Brain microvascular endothelial cell (primary cell): ENCODE results near the gene TMEM131L.
A peak's percentile ranks its signal among the peaks of the same experiment; 100 is the strongest.

Experiments
- DNase-seq: peaks from one replicate; pipeline ENCODE4 v3.0.0-alpha.2; 2020
- H3K27ac ChIP-seq: fragments of 250-450 bp; sonication (Bioruptor Pico); 2 replicates; pipeline ENCODE4 v1.5.1; 2020; ENCODE audit warnings: mild to moderate bottlenecking, moderate library complexity
- H3K27me3 ChIP-seq: fragments of 250-450 bp; sonication (Bioruptor Pico); replicated peaks from 2 replicates; pipeline ENCODE4 v1.5.1; 2020; ENCODE audit warnings: mild to moderate bottlenecking
- H3K36me3 ChIP-seq: fragments of 250-450 bp; sonication (Bioruptor Pico); replicated peaks from 2 replicates; pipeline ENCODE4 v1.5.1; 2020; ENCODE audit warnings: mild to moderate bottlenecking
- H3K4me3 ChIP-seq: 2 replicates; pipeline ENCODE4 v1.5.1; 2011; ENCODE audit warnings: low read depth, mild to moderate bottlenecking, control low read depth, low read length, moderate library complexity
- in situ Hi-C: cut with HindIII; loops from 2 replicates; pipeline ENCODE4 v1.10.0; 2017; ENCODE audit warnings: low sequenced_read_pairs, low pct_ligation_motif_present
- TF ChIP-seq, protein P1 (sequence below): IDR thresholded peaks from 2 replicates; pipeline ENCODE4 v1.5.1; 2011; ENCODE audit warnings: low read depth, mild to moderate bottlenecking, moderate library complexity, low read length, control low read depth, inconsistent platforms; ENCODE audit errors: missing control alignments

TMEM131L gene

DNA sequence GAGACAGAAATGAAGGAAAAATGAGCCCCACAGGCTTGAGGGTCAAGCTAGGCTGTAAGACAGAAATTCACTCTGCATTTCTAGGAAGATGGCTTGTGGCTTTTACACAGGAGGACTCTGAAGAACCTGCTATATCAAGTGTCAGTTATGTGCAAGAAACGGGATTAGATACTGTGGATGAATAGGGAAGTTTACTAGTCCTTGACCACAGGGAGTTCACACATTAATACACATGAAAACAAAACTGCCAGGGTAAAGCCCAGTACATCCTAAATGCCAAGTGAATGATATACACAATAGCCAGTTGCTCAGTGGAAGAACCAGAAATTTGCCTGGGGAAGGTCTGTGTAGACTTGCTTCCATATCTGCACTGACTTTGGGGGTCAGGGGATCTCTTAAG is 53.5 kb downstream of the TMEM131L start:
- Histone ChIP-seq H3K36me3 (no peaks in the 10 kb centered on the region), H3K4me3 (no peak overlapping the region), H3K27me3 (no peaks in the 10 kb centered on the region), H3K27ac (peak overlapping the region; percentile 2)
- DNase-seq = no peak
- TF ChIP-seq, protein P1, sequence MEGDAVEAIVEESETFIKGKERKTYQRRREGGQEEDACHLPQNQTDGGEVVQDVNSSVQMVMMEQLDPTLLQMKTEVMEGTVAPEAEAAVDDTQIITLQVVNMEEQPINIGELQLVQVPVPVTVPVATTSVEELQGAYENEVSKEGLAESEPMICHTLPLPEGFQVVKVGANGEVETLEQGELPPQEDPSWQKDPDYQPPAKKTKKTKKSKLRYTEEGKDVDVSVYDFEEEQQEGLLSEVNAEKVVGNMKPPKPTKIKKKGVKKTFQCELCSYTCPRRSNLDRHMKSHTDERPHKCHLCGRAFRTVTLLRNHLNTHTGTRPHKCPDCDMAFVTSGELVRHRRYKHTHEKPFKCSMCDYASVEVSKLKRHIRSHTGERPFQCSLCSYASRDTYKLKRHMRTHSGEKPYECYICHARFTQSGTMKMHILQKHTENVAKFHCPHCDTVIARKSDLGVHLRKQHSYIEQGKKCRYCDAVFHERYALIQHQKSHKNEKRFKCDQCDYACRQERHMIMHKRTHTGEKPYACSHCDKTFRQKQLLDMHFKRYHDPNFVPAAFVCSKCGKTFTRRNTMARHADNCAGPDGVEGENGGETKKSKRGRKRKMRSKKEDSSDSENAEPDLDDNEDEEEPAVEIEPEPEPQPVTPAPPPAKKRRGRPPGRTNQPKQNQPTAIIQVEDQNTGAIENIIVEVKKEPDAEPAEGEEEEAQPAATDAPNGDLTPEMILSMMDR = no peak
- in situ Hi-C loops = no loop called here

DNA sequence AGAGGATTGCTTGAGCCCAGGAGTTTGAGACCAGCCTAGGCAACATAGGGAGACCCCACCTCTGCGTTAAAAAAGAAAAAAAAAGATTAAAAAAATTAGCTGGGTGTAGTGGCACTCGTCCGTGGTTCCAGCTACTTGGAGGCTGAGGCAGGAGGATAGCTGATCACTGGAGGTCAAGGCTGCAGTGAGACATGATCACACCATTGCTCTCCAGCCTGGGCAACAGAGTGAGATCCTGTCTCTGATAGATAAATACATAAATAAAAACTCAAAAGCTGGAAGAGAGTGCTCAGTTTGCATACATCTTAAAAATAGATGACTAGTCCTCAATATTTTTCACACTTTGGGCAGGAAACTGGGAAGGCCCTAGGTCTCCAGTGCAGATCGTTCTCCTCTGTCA is 54.1 kb downstream of the TMEM131L start:
- in situ Hi-C loops = no loop called here
- DNase-seq = no peak
- Histone ChIP-seq H3K27me3 (no peaks in the 10 kb centered on the region), H3K36me3 (no peaks in the 10 kb centered on the region), H3K4me3 (no peak overlapping the region), H3K27ac (no peak overlapping the region)
- TF ChIP-seq, protein P1 = no peak

DNA sequence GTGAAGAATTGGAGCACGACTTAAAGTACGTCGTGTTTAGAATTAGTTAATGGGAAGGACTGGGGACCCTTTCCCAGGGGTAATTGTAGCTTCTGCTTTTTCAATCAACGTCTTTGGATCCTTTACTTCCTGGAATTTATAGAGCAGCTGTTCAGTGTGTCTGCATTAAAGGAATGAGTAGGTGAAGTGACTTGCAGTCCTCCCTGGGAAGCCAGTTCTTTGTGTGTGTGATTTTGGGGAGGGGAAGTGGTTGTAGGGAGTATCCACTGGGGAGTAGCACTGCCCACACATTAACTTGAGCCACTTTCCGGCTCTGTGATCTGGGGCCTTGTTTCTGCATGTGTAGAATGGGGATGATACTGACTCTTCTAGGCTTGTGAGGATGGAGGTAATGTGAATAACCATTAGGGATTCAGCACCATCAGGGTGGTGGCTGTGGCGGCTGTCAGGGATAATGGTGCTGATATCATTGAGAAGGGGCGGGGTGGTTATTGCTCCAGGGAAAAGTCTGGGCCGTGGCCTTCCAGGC is 54.7 kb downstream of the TMEM131L start:
- no peak for DNase-seq
- Histone ChIP-seq H3K27me3 (no peaks in the 10 kb centered on the region), H3K27ac (no peak overlapping the region), H3K4me3 (no peak overlapping the region), H3K36me3 (no peaks in the 10 kb centered on the region)
- in situ Hi-C loops = no loop called here
- TF ChIP-seq, protein P1 = no peak

DNA sequence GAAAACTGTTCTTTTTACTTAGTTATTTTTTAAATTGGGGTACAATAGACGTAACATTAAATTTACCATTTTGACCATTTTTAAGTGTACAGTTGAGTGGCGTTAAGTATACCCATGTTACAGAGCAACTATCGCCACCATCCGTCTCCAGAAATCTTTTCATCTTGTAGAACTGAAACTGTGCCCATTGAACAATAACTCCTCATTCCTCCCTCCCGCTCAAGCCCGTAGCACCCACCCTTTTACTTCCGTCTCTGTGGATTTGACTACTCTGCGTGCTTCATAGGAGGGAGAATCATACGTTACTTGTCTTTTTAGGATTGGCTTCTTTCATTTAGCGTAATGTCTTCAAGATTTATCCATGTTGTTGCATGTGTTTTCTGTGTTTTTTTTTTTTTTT is 55.3 kb downstream of the TMEM131L start:
- Histone ChIP-seq H3K27ac (no peak overlapping the region), H3K4me3 (no peak overlapping the region), H3K36me3 (no peaks in the 10 kb centered on the region), H3K27me3 (no peaks in the 10 kb centered on the region)
- TF ChIP-seq, protein P1 = no peak
- no peak for DNase-seq
- in situ Hi-C loops = no loop called here

DNA sequence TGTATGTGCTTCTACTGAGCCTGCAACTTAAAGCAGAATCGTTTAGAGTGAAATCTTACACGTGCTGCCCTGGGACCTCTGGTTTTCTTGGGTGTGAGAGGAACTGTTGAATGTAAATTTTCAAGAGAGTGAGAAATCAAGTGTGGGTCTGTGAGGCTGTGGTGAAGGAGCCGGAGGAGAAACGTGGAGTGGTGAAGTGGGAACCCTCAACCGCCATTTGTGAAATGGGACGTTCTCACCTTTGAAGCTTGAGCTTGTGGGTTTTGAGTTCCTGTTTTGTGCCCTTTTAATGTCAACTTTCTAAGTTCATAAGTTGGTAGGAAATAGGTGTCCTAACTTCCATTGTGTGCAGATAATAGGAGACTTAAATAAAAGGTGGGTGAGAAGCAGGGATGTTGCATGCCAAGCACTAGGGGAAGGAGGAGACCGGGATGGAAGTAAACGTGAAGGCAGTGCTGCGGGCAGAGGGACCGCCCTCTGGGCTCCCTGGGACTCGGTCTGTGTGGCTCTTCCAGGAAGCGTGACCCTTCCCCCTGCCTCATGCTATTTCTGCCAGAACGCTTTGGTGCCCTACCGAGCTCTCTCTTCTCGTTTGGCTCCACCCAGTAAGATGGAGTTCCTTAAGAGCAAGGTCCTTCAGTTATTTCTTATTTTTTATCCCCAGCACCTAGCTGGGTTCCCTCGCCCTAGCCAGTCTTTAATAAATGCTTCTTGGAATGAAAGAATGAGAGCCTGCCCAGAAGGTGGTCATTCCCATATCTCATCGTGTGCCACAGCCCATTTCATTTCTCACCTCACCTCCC is 56.0 kb downstream of the TMEM131L start:
- no peaks in the 10 kb centered on the region for H3K36me3 ChIP-seq
- no peaks in the 10 kb centered on the region for H3K27me3 ChIP-seq
- DNase-seq = no peak
- TF ChIP-seq, protein P1 = no peak
- in situ Hi-C loops = no loop called here
- H3K4me3 ChIP-seq = no peak overlapping the region
- no peak overlapping the region for H3K27ac ChIP-seq

DNA sequence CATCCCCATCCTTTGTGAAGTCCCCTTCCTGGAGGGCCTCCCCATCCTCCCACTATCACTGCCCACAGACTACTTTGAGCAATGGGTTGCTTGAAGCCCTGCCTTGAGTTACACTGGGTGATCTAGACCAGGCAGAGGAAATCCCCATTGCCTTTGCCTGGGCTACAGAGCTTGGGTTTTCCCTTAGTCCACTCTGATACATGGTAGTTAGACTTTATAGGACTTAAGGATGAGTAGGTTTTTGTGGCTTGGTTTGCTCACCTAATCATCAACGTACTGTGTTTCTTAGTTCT is 56.6 kb downstream of the TMEM131L start:
- Histone ChIP-seq H3K27me3 (no peaks in the 10 kb centered on the region), H3K36me3 (no peaks in the 10 kb centered on the region), H3K4me3 (no peak overlapping the region), H3K27ac (no peak overlapping the region)
- TF ChIP-seq, protein P1 = no peak
- no peak for DNase-seq
- in situ Hi-C loops = no loop called here
